ENCODE measurements around the gene SFXN5.

Gene SFXN5

GRCh38 chr2:72934683-72935610 lies 136.6 kb downstream of the SFXN5 start:
- DNase-seq = peak in 1 of 2 experiments; percentile 10

- no peak for DNase-seq
Measured at GRCh38 chr2:72933646-72934151, 137.8 kb downstream of the SFXN5 start.

- DNase-seq = no peak
Measured at GRCh38 chr2:72933207-72933606, 138.3 kb downstream of the SFXN5 start.

GRCh38 chr2:72932805-72933204 lies 138.7 kb downstream of the SFXN5 start:
- DNase-seq = no peak

- no peak for DNase-seq
Measured at GRCh38 chr2:72932045-72932740, 139.3 kb downstream of the SFXN5 start.

GRCh38 chr2:72931280-72931910 lies 140.1 kb downstream of the SFXN5 start:
- no peak for DNase-seq

GRCh38 chr2:72929010-72929409 lies 142.5 kb downstream of the SFXN5 start:
- no peak for DNase-seq

- DNase-seq = no peak
Measured at GRCh38 chr2:72927619-72928550, 143.6 kb downstream of the SFXN5 start.

GRCh38 chr2:72926811-72927465 lies 144.6 kb downstream of the SFXN5 start:
- no peak for DNase-seq

GRCh38 chr2:72926368-72926767 lies 145.1 kb downstream of the SFXN5 start:
- DNase-seq = no peak

- no peak for DNase-seq
Measured at GRCh38 chr2:72925328-72925943, 146.1 kb downstream of the SFXN5 start.

- DNase-seq = no peak
Measured at GRCh38 chr2:72924353-72925240, 146.9 kb downstream of the SFXN5 start.

GRCh38 chr2:72923833-72924352 lies 147.6 kb downstream of the SFXN5 start:
- DNase-seq = no peak

- DNase-seq = no peak
Measured at GRCh38 chr2:72921853-72922252, 149.7 kb downstream of the SFXN5 start.

GRCh38 chr2:72921088-72921851 lies 150.2 kb downstream of the SFXN5 start:
- no peak for DNase-seq

- DNase-seq = no peak
Measured at GRCh38 chr2:72920318-72921087, 151.0 kb downstream of the SFXN5 start.

- no peak for DNase-seq
Measured at GRCh38 chr2:72919414-72920317, 151.8 kb downstream of the SFXN5 start.
